Vagina (tissue), 2 donors: ENCODE data around the gene NUMA1. TPM values are rescaled to one million over a fixed set of nuclear protein-coding genes. Genes with fewer than 3 reads are reported as not detected.

ENCODE experiments used
- DNase-seq, 2 donors: peaks; one replicate each; pipeline ENCODE4 v3.0.0-alpha.2; 2017; ENCODE audit errors: extremely low spot score in 2 of 2
- H3K27ac ChIP-seq: fragments of 200-600 bp; sonication (generic); one replicate; pipeline ENCODE4 v1.5.1; 2019
- H3K27me3 ChIP-seq: fragments of 200-600 bp; sonication (generic); one replicate; pipeline ENCODE4 v1.5.1; 2019
- H3K36me3 ChIP-seq, 2 donors: fragments of 200-600 bp; sonication (generic); one replicate each; pipeline ENCODE4 v1.5.1; 2017 to 2019
- H3K4me1 ChIP-seq: fragments of 200-600 bp; sonication (generic); one replicate; pipeline ENCODE4 v1.5.1; 2019
- H3K4me3 ChIP-seq, 2 donors: fragments of 200-600 bp; sonication (generic); 1 replicate in 1 of 2; 2 replicates in 1 of 2; pipeline ENCODE4 v1.5.1; 2016 to 2019
- H3K9me3 ChIP-seq: fragments of 200-600 bp; sonication (generic); one replicate; pipeline ENCODE4 v1.5.1; 2019
- POLR2A ChIP-seq, 2 donors: fragments of 450-650 bp; IDR thresholded peaks; one replicate each; pipeline ENCODE4 v1.6.1; 2017; ENCODE audit warnings: antibody characterized with exemption in 2 of 2, mild to moderate bottlenecking in 2 of 2, moderate library complexity in 2 of 2
- POLR2AphosphoS5 ChIP-seq, 2 donors: sonication (generic); formaldehyde crosslinking; IDR thresholded peaks; one replicate each; pipeline ENCODE4 v1.9.0; 2017; ENCODE audit warnings: antibody characterized with exemption in 2 of 2, mild to moderate bottlenecking in 2 of 2, low read depth in 1 of 2; ENCODE audit not compliant: insufficient read depth in 1 of 2
- intact Hi-C: fragments of 100-400 bp; cut with DNase I; formaldehyde crosslinking; loops from one replicate; pipeline ENCODE4 v1.15.1; 2023
- total RNA-seq: library from RNA; depleted of rRNA; stranded (reverse); fragments of >200 nt; gene quantifications from one replicate; pipeline ENCODE4 v1.2.3, GENCODE V29; 2016
- TF ChIP-seq, protein P1 (sequence below), 3 experiments: fragments of 450-650 bp in 2 of 3; fragments of 200-600 bp in 1 of 3; sonication (generic) in 1 of 3; IDR thresholded peaks; one replicate each; pipeline ENCODE4 v1.5.1; 2017 to 2019; ENCODE audit warnings: antibody characterized with exemption in 3 of 3, mild to moderate bottlenecking in 2 of 3, moderate library complexity in 2 of 3

The NUMA1 gene
- total RNA-seq, 1 donor from 2014 or later: 314 TPM

DNA sequence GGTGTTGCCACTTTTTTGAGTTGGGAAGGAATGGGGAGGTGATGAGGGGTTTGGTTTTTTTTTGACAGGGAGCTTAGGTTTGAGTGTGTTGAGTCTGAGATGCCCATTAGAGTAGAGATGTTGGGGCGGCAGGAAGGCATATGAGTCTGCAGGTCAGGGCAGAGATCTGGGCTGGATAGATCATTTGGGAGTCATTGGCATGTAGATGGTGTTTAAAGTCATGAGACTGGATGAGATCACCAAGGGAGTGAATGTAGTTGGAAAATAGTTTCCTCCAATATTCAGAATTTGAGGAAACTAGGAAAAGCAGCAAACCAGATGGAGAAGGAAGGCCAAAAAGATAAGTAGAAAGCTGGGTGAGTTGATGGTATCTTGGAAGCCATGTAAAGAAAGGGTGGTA is 34.2 kb upstream of the NUMA1 start:
- no peaks in the 10 kb centered on the region for H3K9me3 ChIP-seq
- no peaks in the 10 kb centered on the region for H3K36me3 ChIP-seq
- H3K27me3 ChIP-seq: no peaks in the 10 kb centered on the region
- peaks cover 21% of the 10 kb centered on the region for H3K4me1 ChIP-seq
- TF ChIP-seq POLR2AphosphoS5 (IDR thresholded peaks at IDR 0.05; ENCODE audit: insufficient read depth in 1 of 2, low read depth in 1 of 2) (no peak), POLR2A (IDR thresholded peaks at IDR 0.05) (no peak)
- TF ChIP-seq, protein P1, sequence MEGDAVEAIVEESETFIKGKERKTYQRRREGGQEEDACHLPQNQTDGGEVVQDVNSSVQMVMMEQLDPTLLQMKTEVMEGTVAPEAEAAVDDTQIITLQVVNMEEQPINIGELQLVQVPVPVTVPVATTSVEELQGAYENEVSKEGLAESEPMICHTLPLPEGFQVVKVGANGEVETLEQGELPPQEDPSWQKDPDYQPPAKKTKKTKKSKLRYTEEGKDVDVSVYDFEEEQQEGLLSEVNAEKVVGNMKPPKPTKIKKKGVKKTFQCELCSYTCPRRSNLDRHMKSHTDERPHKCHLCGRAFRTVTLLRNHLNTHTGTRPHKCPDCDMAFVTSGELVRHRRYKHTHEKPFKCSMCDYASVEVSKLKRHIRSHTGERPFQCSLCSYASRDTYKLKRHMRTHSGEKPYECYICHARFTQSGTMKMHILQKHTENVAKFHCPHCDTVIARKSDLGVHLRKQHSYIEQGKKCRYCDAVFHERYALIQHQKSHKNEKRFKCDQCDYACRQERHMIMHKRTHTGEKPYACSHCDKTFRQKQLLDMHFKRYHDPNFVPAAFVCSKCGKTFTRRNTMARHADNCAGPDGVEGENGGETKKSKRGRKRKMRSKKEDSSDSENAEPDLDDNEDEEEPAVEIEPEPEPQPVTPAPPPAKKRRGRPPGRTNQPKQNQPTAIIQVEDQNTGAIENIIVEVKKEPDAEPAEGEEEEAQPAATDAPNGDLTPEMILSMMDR (IDR thresholded peaks at IDR 0.05): no peak
- no peak overlapping the region for H3K27ac ChIP-seq
- no peak for DNase-seq
- H3K4me3 ChIP-seq: no peak overlapping the region
- intact Hi-C loops: no loop called here

DNA sequence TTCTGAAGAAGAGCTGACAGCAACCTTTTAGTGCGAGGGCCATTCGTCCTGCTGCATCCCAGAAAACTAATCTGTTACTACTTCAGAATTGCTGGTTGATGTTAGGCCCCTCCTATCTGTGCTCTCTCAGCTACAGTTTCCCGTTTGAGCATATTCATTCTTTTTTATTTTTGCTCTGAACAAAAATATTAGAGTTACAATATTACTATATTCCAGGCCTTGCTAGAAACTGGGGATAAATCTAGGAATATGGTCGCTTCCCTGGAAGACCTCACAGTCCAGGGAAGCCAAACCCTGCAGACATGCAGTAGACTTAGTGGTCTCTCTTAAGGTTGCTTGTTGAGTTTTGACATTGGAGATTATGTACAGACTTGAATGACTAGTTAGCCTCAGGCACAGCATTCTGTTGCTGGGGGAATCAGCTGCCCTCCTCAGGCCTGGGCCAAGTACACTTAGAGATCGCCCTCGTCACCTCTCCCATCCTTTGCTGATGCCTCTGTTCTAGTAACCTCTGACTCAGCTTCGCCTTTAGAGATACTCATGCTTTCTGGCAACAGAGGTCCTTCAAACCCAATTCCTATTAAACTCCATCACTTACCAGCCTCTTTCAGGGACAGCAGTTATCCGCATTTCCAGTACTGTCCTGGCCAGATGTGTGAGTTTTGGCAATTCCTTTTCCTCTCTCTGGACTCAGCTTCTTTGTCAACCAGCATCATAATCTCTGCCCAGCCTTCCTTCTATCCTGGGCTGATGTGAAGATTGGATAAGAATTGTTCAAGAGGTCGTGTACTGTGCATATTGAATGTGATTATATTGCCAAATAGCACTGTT is 32.9 kb upstream of the NUMA1 start:
- peaks cover 0 to 5% of the 10 kb centered on the region in 2 donors for H3K36me3 ChIP-seq
- DNase-seq: no peak
- intact Hi-C loops: no loop called here
- H3K9me3 ChIP-seq: no peaks in the 10 kb centered on the region
- no peaks in the 10 kb centered on the region for H3K27me3 ChIP-seq
- H3K27ac ChIP-seq: peak overlapping the region; percentile 97
- peaks cover 21% of the 10 kb centered on the region for H3K4me1 ChIP-seq
- peak overlapping the region; percentile 47 to 58 for H3K4me3 ChIP-seq
- no peak for TF ChIP-seq POLR2A (IDR thresholded peaks at IDR 0.05)
- peak in 1 of 2 donors; percentile 26 for TF ChIP-seq POLR2AphosphoS5 (IDR thresholded peaks at IDR 0.05; ENCODE audit: insufficient read depth in 1 of 2, low read depth in 1 of 2)
- TF ChIP-seq, protein P1 (IDR thresholded peaks at IDR 0.05): no peak

DNA sequence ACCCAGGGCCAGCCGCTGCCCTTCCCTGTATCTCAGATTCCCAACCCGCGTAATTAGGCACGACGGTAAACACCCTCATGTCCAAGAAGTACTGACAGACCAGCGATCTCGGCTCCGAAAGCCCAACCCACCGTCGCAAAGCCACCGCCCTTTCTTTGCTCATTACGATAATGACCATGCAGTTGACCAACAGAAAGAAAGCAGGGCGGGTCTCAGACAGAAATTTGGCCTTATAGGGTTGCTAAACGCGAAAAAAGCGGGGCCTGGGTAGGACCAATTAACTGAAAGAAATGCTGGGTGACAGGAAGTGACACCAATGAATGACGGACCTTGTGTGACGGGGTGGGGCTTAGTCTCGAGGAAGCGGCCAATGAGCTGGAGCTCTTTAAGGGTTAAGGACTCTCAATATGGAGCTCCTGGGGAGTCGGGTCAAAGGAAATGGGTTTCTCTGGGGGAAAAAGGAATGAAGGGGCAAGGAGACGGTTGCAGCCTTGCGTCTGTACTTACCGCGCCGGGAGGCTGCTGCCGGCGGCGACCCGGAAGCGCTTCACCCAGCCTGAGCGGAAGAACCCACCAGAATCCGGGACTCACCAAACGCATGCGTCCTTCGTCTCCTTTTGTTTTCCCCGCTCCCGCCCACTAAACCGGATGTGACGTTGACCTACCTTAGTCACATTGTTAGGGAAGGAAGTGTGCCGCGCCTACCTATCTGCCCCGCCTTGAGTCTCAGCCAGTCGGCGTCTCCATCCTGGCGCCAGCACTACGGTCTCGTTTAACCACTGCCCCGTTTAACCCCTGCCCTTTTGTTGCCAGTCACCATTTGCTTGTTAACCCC is 32.0 kb upstream of the NUMA1 start, which contains the start of gene ANAPC15:
TSS of gene ANAPC15 (minus strand) at position 553 of the 835 bp plus-strand sequence. CDS start 1,419 bp downstream, outside the sequence.
- Histone ChIP-seq H3K9me3 (no peaks in the 10 kb centered on the region), H3K4me3 (peak within 1 kb of the TSS; percentile 47 to 58), H3K27ac (peak within 1 kb of the TSS; percentile 97), H3K27me3 (no peaks in the 10 kb centered on the region), H3K4me1 (peaks cover 21% of the 10 kb centered on the region), H3K36me3 (peaks cover 0 to 6% of the 10 kb centered on the region in 2 donors)
- TF ChIP-seq POLR2A (IDR thresholded peaks at IDR 0.05) (peak; percentile 94 to 95), POLR2AphosphoS5 (IDR thresholded peaks at IDR 0.05; ENCODE audit: insufficient read depth in 1 of 2, low read depth in 1 of 2) (peak; percentile 88 to 93)
- TF ChIP-seq, protein P1 (IDR thresholded peaks at IDR 0.05): peak in 1 of 3 experiments; percentile 4
- intact Hi-C loops: no loop called here
- DNase-seq: peak; percentile 98 to 100

DNA sequence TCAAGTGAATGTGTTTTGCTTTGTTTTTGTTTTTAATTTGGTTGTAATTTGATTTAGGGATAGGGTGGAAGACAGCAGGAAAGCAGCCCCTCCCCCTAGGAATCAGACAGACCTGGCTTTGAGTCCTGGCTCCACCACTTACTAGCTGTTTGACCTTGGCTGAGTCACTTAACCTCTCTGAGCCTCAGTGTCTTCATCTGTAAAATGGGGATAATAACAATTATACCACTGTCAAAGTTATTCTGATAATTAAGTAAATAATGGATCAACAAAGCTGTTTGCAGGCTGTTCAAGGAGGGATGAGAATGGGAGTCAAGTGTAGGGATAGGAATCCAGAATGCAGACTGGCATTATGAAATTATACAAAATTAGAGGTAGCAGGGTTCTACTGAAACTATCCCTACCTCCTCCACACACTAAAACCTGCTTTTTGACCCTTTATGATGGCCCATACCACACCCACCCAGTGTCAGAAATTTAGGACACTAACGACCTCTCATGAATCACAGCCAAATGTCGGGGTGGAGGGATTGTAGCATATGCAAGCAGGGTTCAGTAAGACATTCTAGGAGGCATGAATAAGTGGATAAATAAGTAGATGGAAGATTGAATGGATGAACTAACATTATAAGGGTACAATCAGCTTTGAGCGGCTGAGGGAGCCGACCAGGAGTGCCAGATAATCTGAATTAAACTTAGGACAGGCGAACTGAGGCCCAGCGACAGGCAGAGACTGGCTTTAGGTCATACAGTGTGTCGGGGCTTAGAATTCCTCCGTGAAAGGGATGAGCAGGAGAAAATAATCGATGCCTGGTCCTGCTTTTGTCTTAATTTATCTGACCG is 31.2 kb upstream of the NUMA1 start:
- H3K27me3 ChIP-seq: no peaks in the 10 kb centered on the region
- peak overlapping the region; percentile 47 to 58 for H3K4me3 ChIP-seq
- peaks cover 21% of the 10 kb centered on the region for H3K4me1 ChIP-seq
- H3K36me3 ChIP-seq: peaks cover 0 to 6% of the 10 kb centered on the region in 2 donors
- DNase-seq: no peak
- H3K9me3 ChIP-seq: no peaks in the 10 kb centered on the region
- TF ChIP-seq POLR2A (IDR thresholded peaks at IDR 0.05): no peak
- TF ChIP-seq POLR2AphosphoS5 (IDR thresholded peaks at IDR 0.05; ENCODE audit: insufficient read depth in 1 of 2, low read depth in 1 of 2): no peak
- TF ChIP-seq, protein P1 (IDR thresholded peaks at IDR 0.05): no peak
- H3K27ac ChIP-seq: peak overlapping the region; percentile 97
- intact Hi-C loops: no loop called here
